Kidney epithelial cell (primary cell): Measurements from ENCODE around the gene TMEM151B. TPM values are rescaled to one million over a fixed set of nuclear protein-coding genes. Genes with fewer than 3 reads are reported as not detected.

Source experiments
- DNase-seq: peaks from one replicate; pipeline ENCODE4 v3.0.0-alpha.2; 2010; ENCODE audit warnings: low read depth
- H3K27me3 ChIP-seq: 2 replicates; pipeline ENCODE4 v1.6.0; 2011; ENCODE audit warnings: low read length; ENCODE audit not compliant: control insufficient read depth, insufficient read depth
- H3K36me3 ChIP-seq: 2 replicates; pipeline ENCODE4 v1.5.1; 2011; ENCODE audit warnings: low read length; ENCODE audit not compliant: control insufficient read depth, insufficient read depth
- H3K4me3 ChIP-seq: 2 replicates; pipeline ENCODE4 v1.5.1; 2011; ENCODE audit warnings: low read depth, mild to moderate bottlenecking, control low read depth, low read length
- CTCF ChIP-seq: IDR thresholded peaks from 2 replicates; pipeline ENCODE4 v1.5.1; 2011; ENCODE audit warnings: mild to moderate bottlenecking, moderate library complexity, low read length, control low read depth, inconsistent platforms; ENCODE audit not compliant: insufficient read depth, poor library complexity, severe bottlenecking
- total RNA-seq: library from RNA; depleted of rRNA; stranded (reverse); fragments of >200 nt; gene quantifications from 2 replicates; pipeline ENCODE4 v1.2.3, GENCODE V29; 2015

Gene TMEM151B
- total RNA-seq, 1 donor from 2014 or later = 0.13 TPM

DNA sequence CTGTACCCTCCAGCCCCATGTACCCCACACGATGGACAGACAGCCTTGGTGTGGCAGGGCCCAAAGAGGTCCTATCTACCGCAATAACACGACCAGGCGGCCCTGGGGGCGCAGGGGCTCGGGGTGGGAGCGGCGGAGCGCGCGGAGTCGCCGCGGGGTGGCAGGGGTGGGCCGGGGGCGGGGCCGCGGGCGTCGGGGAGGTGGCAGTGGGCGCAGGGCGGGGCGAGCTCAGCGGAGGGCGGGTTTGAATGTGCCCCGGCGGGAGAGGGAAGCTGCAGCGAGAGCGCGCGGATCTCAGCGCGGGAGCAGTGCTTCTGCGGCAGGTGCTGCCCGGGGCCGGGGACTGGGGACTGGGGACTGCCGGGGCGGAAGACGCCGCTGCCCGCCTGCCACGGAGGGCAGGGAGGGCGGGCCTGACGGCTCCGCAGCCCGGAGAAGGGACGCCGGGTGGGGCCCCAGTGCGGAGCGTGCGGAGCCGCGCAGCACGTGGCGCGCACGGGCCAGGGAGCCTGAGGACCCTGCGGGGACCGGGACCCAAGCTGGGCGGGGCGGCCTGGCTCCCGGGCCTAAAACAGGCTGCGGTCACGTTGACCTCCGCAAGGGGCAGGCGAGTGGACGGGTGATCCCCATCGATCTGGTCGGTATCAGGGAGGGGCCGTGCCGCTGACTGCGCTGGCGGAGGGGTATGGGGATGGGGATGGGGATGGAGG lies 46.8 kb upstream of the TMEM151B start, which contains the start of gene SLC29A1:
Gene SLC29A1 (plus strand): TSS at position 277 of the 710 bp plus-strand sequence. CDS start 3,719 bp downstream, outside the sequence.
- H3K27me3 ChIP-seq = no peaks in the 10 kb centered on the region
- TF ChIP-seq CTCF = no peak
- H3K36me3 ChIP-seq = no peaks in the 10 kb centered on the region
- H3K4me3 ChIP-seq = peak within 1 kb of the TSS; percentile 58
- DNase-seq = no peak

DNA sequence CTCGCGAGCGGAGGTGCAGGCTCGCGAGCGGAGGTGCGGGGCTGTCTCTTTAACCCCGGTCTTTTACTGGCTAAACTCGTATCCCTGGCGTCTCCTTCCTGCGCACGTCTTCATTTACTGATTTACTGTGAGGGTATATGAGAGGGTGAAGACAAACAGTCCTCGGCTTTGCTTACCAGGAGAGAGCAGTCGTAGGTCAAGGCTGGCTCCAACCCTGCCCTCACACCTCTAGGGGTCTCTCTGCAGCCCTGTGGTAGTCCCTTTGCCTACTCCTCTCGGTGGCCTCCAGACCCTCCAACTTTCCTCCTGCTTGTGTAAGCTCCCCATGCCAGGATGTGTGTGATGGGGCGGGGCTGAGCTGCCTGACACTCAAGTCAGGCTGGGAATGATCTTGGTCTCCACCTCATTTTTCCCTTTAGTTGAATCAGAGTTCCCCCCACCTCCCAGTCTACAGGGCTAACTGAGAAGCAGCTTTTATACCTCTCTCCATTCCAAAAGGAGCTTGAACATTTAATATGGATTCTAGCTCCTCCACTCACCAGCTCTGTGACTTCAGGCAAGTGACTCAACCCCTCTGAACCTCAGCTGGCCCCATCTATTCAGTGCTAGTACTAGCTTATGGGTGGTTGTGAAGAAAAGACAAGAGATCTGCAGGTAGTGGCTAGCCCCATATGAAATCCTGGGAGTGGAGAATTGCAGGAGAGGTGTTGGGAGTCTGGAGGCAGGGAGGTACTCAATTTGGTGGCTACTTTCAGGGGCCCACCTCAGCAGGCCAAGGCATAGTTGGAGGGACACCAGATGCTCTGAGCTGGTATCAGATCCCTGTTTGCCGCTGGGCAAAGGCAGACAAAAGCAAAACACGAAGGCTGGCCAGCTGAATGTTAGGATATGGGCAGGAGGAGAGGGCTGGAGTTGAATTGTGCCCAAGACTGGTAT lies 46.0 kb upstream of the TMEM151B start:
- H3K27me3 ChIP-seq = no peaks in the 10 kb centered on the region
- no peak for TF ChIP-seq CTCF
- DNase-seq = no peak
- peak overlapping the region; percentile 58 for H3K4me3 ChIP-seq
- no peaks in the 10 kb centered on the region for H3K36me3 ChIP-seq

GRCh38 chr6:44224965-44225305 lies 45.3 kb upstream of the TMEM151B start:
- H3K4me3 ChIP-seq = no peak overlapping the region
- no peak for TF ChIP-seq CTCF
- DNase-seq = no peak
- H3K27me3 ChIP-seq = no peaks in the 10 kb centered on the region
- H3K36me3 ChIP-seq = no peaks in the 10 kb centered on the region

DNA sequence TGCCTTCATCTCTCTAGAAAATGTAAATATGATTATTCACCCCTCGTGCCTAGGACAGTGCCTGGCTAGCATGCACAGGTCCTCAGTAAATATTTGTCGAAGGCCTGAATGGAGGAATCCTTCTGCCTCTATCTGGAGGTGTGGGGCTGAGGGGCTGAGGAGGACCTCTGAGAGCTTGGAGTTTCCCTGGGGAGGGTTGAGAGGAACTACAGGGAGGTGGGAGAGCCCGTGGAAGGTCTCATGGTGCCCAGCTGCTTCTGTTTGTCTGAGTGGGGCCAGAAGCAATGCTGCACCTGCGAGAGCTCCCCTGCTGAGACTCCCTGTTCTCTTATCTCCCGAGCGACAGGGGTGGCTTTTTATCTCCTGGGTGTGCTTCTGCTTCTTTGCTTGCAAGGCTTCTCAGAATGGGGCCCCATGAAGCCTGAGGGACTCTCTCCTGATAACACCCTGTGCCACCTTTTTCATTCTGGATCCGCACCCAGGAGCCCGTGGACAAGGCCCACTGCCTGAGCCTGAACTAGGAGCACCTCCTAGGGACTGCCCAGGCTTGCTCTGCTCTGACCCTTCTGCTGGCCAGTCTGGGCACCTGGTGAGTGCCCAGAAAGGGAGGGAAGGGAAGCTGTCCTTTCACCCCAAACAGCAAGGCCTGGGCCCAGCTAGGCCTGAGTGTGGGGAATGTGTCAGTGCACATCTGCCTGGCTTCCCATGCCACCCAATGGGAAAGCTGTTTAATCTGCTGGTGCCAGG lies 44.5 kb upstream of the TMEM151B start:
- Histone ChIP-seq H3K4me3 (no peak overlapping the region), H3K36me3 (no peaks in the 10 kb centered on the region), H3K27me3 (no peaks in the 10 kb centered on the region)
- no peak for TF ChIP-seq CTCF
- no peak for DNase-seq

DNA sequence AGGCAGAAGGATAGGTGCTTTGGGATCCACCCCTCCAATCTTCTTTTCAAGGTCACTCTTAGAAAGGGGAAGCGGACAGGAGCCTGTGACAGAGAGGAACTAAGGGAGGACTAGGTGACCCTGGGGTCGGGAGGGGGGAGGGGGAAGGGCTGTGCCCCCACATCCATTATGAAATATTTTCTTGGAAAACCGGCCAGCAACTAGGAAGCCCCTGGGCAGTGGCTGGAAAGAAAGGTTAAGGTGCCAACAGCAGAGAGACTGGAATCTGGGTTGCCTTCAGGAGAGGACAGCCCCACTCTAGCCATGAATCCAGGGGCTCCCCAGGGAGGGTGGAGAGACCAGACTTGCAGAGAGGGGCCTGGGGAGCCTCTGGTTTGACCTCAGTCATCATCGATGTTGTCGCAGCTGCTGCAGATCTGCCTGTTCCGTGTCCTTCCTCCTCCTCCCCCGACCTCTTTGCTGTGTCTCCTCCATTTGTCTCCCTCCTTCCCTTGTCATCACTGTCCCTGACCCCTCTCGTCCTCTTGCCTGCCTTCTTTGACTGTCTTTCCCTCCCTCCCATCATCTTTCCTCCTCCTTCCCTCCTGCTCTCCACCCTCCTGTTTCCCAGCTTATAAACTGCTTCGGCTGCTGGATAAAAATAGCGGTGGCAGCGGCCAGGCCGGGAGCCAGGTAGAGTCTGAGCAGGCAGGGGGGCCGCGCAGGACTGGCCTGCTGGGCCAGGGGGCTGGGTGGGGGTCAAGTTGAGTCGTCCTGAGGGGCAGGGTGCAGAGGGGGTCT lies 43.7 kb upstream of the TMEM151B start:
- H3K36me3 ChIP-seq = no peaks in the 10 kb centered on the region
- no peak for DNase-seq
- no peak overlapping the region for H3K4me3 ChIP-seq
- TF ChIP-seq CTCF = no peak
- no peaks in the 10 kb centered on the region for H3K27me3 ChIP-seq
